IMR-90 (cell line): ENCODE measurements around the gene FGF12. TPM values are rescaled to one million over a fixed set of nuclear protein-coding genes. Genes with fewer than 3 reads are reported as not detected.

Experiments used
- ATAC-seq: fragments of 200-7000 bp; cut with Tn5 transposase; 2 replicates; pipeline ENCODE4 v1.9.1; 2020; ENCODE audit warnings: low read depth, mild to moderate bottlenecking, moderate library complexity
- BruUV-seq: library from RNA; stranded (reverse); fragments of 400-500 nt; replicated peaks from 2 replicates; lab custom pipeline; 2021; lab: Mats Ljungman, UMichigan
- CTCF ChIA-PET: fragments of 300-600 bp; formaldehyde crosslinking; extraction: SDS; loops from one replicate; lab custom pipeline; 2021; ENCODE audit warnings: antibody characterized with exemption; lab: Yijun Ruan, JAX
- POLR2A ChIA-PET: fragments of 300-600 bp; sonication (Branson Sonifier 250); formaldehyde crosslinking; loops from one replicate; lab custom pipeline; 2022; ENCODE audit warnings: antibody characterized with exemption; ENCODE audit not compliant: unreplicated experiment; lab: Charles Lee
- DNase-seq: peaks from one replicate; pipeline ENCODE4 v3.0.0; 2013
- H2AFZ ChIP-seq: replicated peaks from 2 replicates; pipeline ENCODE3; 2013; ENCODE audit warnings: low read length, mild to moderate bottlenecking; ENCODE audit not compliant: poor library complexity
- H2AK5ac ChIP-seq: 2 replicates; pipeline ENCODE4 v1.6.1; 2013; ENCODE audit warnings: low read depth, low read length, inconsistent platforms
- H2AK9ac ChIP-seq: replicated peaks from 2 replicates; pipeline ENCODE3; 2013; ENCODE audit warnings: mild to moderate bottlenecking, low read depth, low read length, moderate library complexity; ENCODE audit not compliant: poor library complexity
- H2BK120ac ChIP-seq: 2 replicates; pipeline ENCODE4 v1.6.1; 2013; ENCODE audit warnings: low read depth, low read length, inconsistent platforms
- H2BK15ac ChIP-seq: 3 replicates; pipeline ENCODE4 v1.6.1; 2013; ENCODE audit warnings: low read depth, low read length, inconsistent platforms
- H2BK20ac ChIP-seq: 2 replicates; pipeline ENCODE4 v1.6.1; 2013; ENCODE audit warnings: low read depth, mild to moderate bottlenecking, inconsistent platforms, low read length, moderate library complexity
- H2BK5ac ChIP-seq: 2 replicates; pipeline ENCODE4 v1.6.1; 2013; ENCODE audit warnings: mild to moderate bottlenecking, low read depth, low read length, inconsistent platforms; ENCODE audit not compliant: poor library complexity, severe bottlenecking
- H3K14ac ChIP-seq: replicated peaks from 2 replicates; pipeline ENCODE4 v1.6.1; 2013; ENCODE audit warnings: low read depth, low read length, inconsistent platforms
- H3K18ac ChIP-seq: 2 replicates; pipeline ENCODE4 v1.6.1; 2013; ENCODE audit warnings: low read depth, low read length, control low read depth
- H3K23ac ChIP-seq: 2 replicates; pipeline ENCODE4 v1.6.1; 2013; ENCODE audit warnings: low read depth, low read length, inconsistent platforms
- H3K27ac ChIP-seq: 2 replicates; pipeline ENCODE4 v1.5.1; 2013; ENCODE audit warnings: mild to moderate bottlenecking, control low read depth, low read length; ENCODE audit not compliant: insufficient read depth
- H3K27me3 ChIP-seq: 2 replicates; pipeline ENCODE4 v1.6.1; 2013; ENCODE audit warnings: low read length; ENCODE audit not compliant: control insufficient read depth, insufficient read depth
- H3K36me3 ChIP-seq: 2 replicates; pipeline ENCODE4 v1.6.1; 2013; ENCODE audit warnings: low read length, mixed read lengths; ENCODE audit not compliant: control insufficient read depth, insufficient read depth
- H3K4ac ChIP-seq: 2 replicates; pipeline ENCODE4 v1.6.1; 2013; ENCODE audit warnings: low read depth, low read length, inconsistent platforms
- H3K4me1 ChIP-seq: 2 replicates; pipeline ENCODE4 v1.6.1; 2013; ENCODE audit warnings: low read length, mixed read lengths; ENCODE audit not compliant: control insufficient read depth, insufficient read depth
- H3K4me2 ChIP-seq: 2 replicates; pipeline ENCODE4 v1.6.1; 2013; ENCODE audit warnings: low read depth, mild to moderate bottlenecking, control low read depth, low read length, moderate library complexity
- H3K4me3 ChIP-seq: 2 replicates; pipeline ENCODE4 v1.5.1; 2013; ENCODE audit warnings: low read depth, mild to moderate bottlenecking, control low read depth, low read length, moderate library complexity; ENCODE audit not compliant: insufficient read depth
- H3K56ac ChIP-seq: 2 replicates; pipeline ENCODE4 v1.6.1; 2013; ENCODE audit warnings: low read length, inconsistent platforms; ENCODE audit not compliant: insufficient read depth; ENCODE audit errors: extremely low read depth
- H3K79me1 ChIP-seq, 2 experiments: 2 replicates each; pipeline ENCODE4 v1.6.1; 2013; ENCODE audit warnings: low read length in 2 of 2, inconsistent platforms in 1 of 2, low read depth in 1 of 2
- H3K9ac ChIP-seq: 2 replicates; pipeline ENCODE4 v1.6.1; 2013; ENCODE audit warnings: low read depth, low read length, control low read depth
- H3K9me1 ChIP-seq: 2 replicates; pipeline ENCODE4 v1.6.1; 2013; ENCODE audit warnings: low read length, inconsistent platforms; ENCODE audit not compliant: insufficient read depth
- H3K9me3 ChIP-seq: 2 replicates; pipeline ENCODE4 v1.6.1; 2013; ENCODE audit warnings: low read length; ENCODE audit not compliant: control insufficient read depth, insufficient read depth
- H4K20me1 ChIP-seq: 2 replicates; pipeline ENCODE4 v1.6.1; 2013; ENCODE audit warnings: low read length, inconsistent platforms; ENCODE audit not compliant: insufficient read depth
- H4K5ac ChIP-seq: 2 replicates; pipeline ENCODE4 v1.6.1; 2013; ENCODE audit warnings: mild to moderate bottlenecking, low read depth, low read length, control low read depth
- H4K8ac ChIP-seq, 2 experiments: 2 replicates each; pipeline ENCODE4 v1.6.1; 2013; ENCODE audit warnings: low read depth in 2 of 2, low read length in 2 of 2, control low read depth in 1 of 2, inconsistent platforms in 1 of 2
- H4K91ac ChIP-seq: 2 replicates; pipeline ENCODE4 v1.6.1; 2013; ENCODE audit warnings: low read depth, low read length, inconsistent platforms; ENCODE audit not compliant: insufficient read depth
- CHD1 ChIP-seq: IDR thresholded peaks from 2 replicates; pipeline ENCODE4 v1.6.1; 2012; ENCODE audit warnings: low read depth, low read length, improper control_type of control experiment
- CTCF ChIP-seq: conservative IDR thresholded peaks from 2 replicates; pipeline ENCODE4 v1.5.1; 2012; ENCODE audit warnings: mild to moderate bottlenecking, low read depth, low read length, improper control_type of control experiment
- MAFK ChIP-seq: IDR thresholded peaks from 2 replicates; pipeline ENCODE4 v1.6.1; 2012; ENCODE audit warnings: low read depth, low read length, improper control_type of control experiment
- RAD21 ChIP-seq: IDR thresholded peaks from 2 replicates; pipeline ENCODE4 v1.6.1; 2012; ENCODE audit warnings: low read length, improper control_type of control experiment
- RCOR1 ChIP-seq: IDR thresholded peaks from 2 replicates; pipeline ENCODE4 v1.6.1; 2012; ENCODE audit warnings: mild to moderate bottlenecking, low read length, improper control_type of control experiment; ENCODE audit not compliant: insufficient replicate concordance
- USF2 ChIP-seq: fragments of 150-350 bp; IDR thresholded peaks from 2 replicates; pipeline ENCODE4 v1.6.1; 2017; ENCODE audit warnings: mild to moderate bottlenecking, antibody characterized with exemption, low read length, low read depth
- WGBS, 2 experiments: methylation state at CpG; one replicate each; pipeline versions ENCODE4 v1.1.5 to v1.1.7; 2013; ENCODE audit warnings: missing lambda C conversion rate in 2 of 2; ENCODE audit not compliant: insufficient read length in 1 of 2; ENCODE audit errors: extremely low coverage in 2 of 2; 5-methylcytosine and 5-hydroxymethylcytosine counted together
- dilution Hi-C: fragments of 300-500 bp; cut with HindIII; formaldehyde crosslinking; loops from one replicate; pipeline ENCODE4 v1.14.3; 2018; ENCODE audit warnings: low sequenced_read_pairs; ENCODE audit not compliant: unreplicated experiment
- in situ Hi-C: fragments of 300-500 bp; cut with MboI; formaldehyde crosslinking; loops from 3 replicates; pipeline ENCODE4 v1.14.3; 2019; ENCODE audit warnings: low sequenced_read_pairs, inconsistent platforms, mixed read lengths
- intact Hi-C: fragments of 100-400 bp; cut with micrococcal nuclease; formaldehyde crosslinking; loops from 2 replicates; pipeline ENCODE4 v1.10.0; 2022
- polyA plus RNA-seq, 3 experiments: library from polyadenylated mRNA; depleted of rRNA; stranded (reverse); fragments of >200 nt; gene quantifications; 2 replicates each; pipeline ENCODE4 v1.2.3, GENCODE V29; 2012; ENCODE audit warnings: low replicate concordance in 1 of 3
- total RNA-seq: library from RNA; depleted of rRNA; stranded (reverse); fragments of >200 nt; gene quantifications from 2 replicates; pipeline ENCODE4 v1.2.3, GENCODE V29; 2012

FGF12 gene
- total and polyA plus RNA-seq, 2 of the 4 experiments (the other 2 are of a cell fraction), result not detected

- H3K4me2 ChIP-seq, result no peak overlapping the region
Observed at GRCh38 chr3:192687488-192688152, 39.7 kb downstream of the FGF12 start.

More at GRCh38 chr3:192687488-192688152, 39.7 kb downstream of the FGF12 start:
- 35% methylated on average over 4 of the region's 5 CpGs; no CpG with 5 or more reads in 1 of the 2 experiments for WGBS, 2 experiments
- Histone ChIP-seq H2AK9ac (no peak overlapping the region), H3K9me1 (no peaks in the 10 kb centered on the region), H3K9ac (no peak overlapping the region), H4K20me1 (no peaks in the 10 kb centered on the region), H4K5ac (no peak overlapping the region), H3K18ac (no peak overlapping the region), H3K79me1 (no peaks in the 10 kb centered on the region), H3K56ac (no peak overlapping the region), H4K8ac (no peak overlapping the region), H2BK5ac (no peak overlapping the region), H2BK15ac (no peak overlapping the region), H4K91ac (no peak overlapping the region), H2BK120ac (no peak overlapping the region), H3K4ac (no peak overlapping the region), H3K27ac (no peak overlapping the region), H2AFZ (no peak overlapping the region), H3K36me3 (no peaks in the 10 kb centered on the region), H3K4me3 (no peak overlapping the region), H3K23ac (no peak overlapping the region), H2AK5ac (no peak overlapping the region), H3K4me1 (no peaks in the 10 kb centered on the region), H3K14ac (no peak overlapping the region), H3K9me3 (peaks cover 19% of the 10 kb centered on the region), H2BK20ac (no peak overlapping the region), H3K27me3 (no peaks in the 10 kb centered on the region)
- ATAC-seq, result no peak
- intact Hi-C loops (no loop called here), dilution Hi-C loops (no loop called here), in situ Hi-C loops (no loop called here)
- DNase-seq, result no peak
- CTCF ChIA-PET, result no interaction called here
- no TSS peak for BruUV-seq
- TF ChIP-seq MAFK, result no peak
- no peak for TF ChIP-seq CTCF
- TF ChIP-seq RCOR1, result no peak
- TF ChIP-seq CHD1, result no peak
- TF ChIP-seq USF2, result no peak
- TF ChIP-seq RAD21, result no peak
- POLR2A ChIA-PET, result no interaction called here
